ENCODE results near the gene SCUBE1. TPM values are rescaled to one million over a fixed set of nuclear protein-coding genes. Genes with fewer than 3 reads are reported as not detected.

SCUBE1 gene
- total RNA-seq, 1 donor from 2014 or later, result 25.9 TPM

- peaks cover 23% of the 10 kb centered on the region for H3K4me1 Mint-ChIP-seq
Observed at GRCh38 chr22:43317239-43317638, 25.9 kb downstream of the SCUBE1 start.

GRCh38 chr22:43315687-43316217, 27.4 kb downstream of the SCUBE1 start:
- Histone ChIP-seq H3F3A (ENCODE audit: low read depth) (no peaks in the 10 kb centered on the region), H3K4me2 (peak overlapping the region; percentile 56), H3K9me3 (ENCODE audit: low read depth) (no peaks in the 10 kb centered on the region), H3K36me3 (no peaks in the 10 kb centered on the region), H3K27me3 (no peaks in the 10 kb centered on the region), H2AFZ (replicated peaks) (no peak overlapping the region), H3K9ac (no peak overlapping the region), H3K4me1 (peaks cover 33% of the 10 kb centered on the region), H3K27ac (no peak overlapping the region), H3K4me3 (no peak overlapping the region), H3K79me2 (ENCODE audit: low read depth) (no peaks in the 10 kb centered on the region), H4K20me1 (ENCODE audit: low read depth) (peaks cover 35% of the 10 kb centered on the region)
- Mint-ChIP-seq H3K27me3 (ENCODE audit: insufficient read depth, low read depth) (peaks cover 4% of the 10 kb centered on the region), H3K27ac (no peak overlapping the region), H3K9me3 (no peaks in the 10 kb centered on the region), H3K4me3 (no peak overlapping the region), H3K36me3 (peaks cover 4% of the 10 kb centered on the region), H3K4me1 (peaks cover 23% of the 10 kb centered on the region)
- TF ChIP-seq CTCF (IDR thresholded peaks at IDR 0.05) (no peak), EZH2 (IDR thresholded peaks at IDR 0.05) (no peak), EZH2phosphoT487 (IDR thresholded peaks at IDR 0.05) (no peak)
- DNase-seq (ENCODE audit: low spot score), result peak; percentile 33

More at GRCh38 chr22:43317239-43317638, 25.9 kb downstream of the SCUBE1 start:
- Histone ChIP-seq H3K4me2 (no peak overlapping the region), H3K36me3 (no peaks in the 10 kb centered on the region), H2AFZ (replicated peaks) (no peak overlapping the region), H3K27me3 (no peaks in the 10 kb centered on the region), H4K20me1 (ENCODE audit: low read depth) (peaks cover 41% of the 10 kb centered on the region), H3K4me3 (no peak overlapping the region), H3K9ac (no peak overlapping the region), H3K27ac (no peak overlapping the region), H3K9me3 (ENCODE audit: low read depth) (no peaks in the 10 kb centered on the region), H3K4me1 (peaks cover 34% of the 10 kb centered on the region), H3F3A (ENCODE audit: low read depth) (no peaks in the 10 kb centered on the region), H3K79me2 (ENCODE audit: low read depth) (no peaks in the 10 kb centered on the region)
- Mint-ChIP-seq H3K27me3 (ENCODE audit: insufficient read depth, low read depth) (no peaks in the 10 kb centered on the region), H3K36me3 (peaks cover 4% of the 10 kb centered on the region), H3K27ac (no peak overlapping the region), H3K9me3 (no peaks in the 10 kb centered on the region), H3K4me3 (no peak overlapping the region)
- TF ChIP-seq EZH2 (IDR thresholded peaks at IDR 0.05) (no peak), EZH2phosphoT487 (IDR thresholded peaks at IDR 0.05) (no peak), CTCF (IDR thresholded peaks at IDR 0.05) (no peak)
- no peak for DNase-seq (ENCODE audit: low spot score)

GRCh38 chr22:43314611-43315010, 28.6 kb downstream of the SCUBE1 start:
- peaks cover 25% of the 10 kb centered on the region for H3K4me1 ChIP-seq
- H3K79me2 ChIP-seq (ENCODE audit: low read depth), result no peaks in the 10 kb centered on the region
- H3K4me3 ChIP-seq, result no peak overlapping the region
- peaks cover 35% of the 10 kb centered on the region for H4K20me1 ChIP-seq (ENCODE audit: low read depth)
- no peak overlapping the region for H3K27ac Mint-ChIP-seq
- no peaks in the 10 kb centered on the region for H3K9me3 Mint-ChIP-seq
- H2AFZ ChIP-seq (replicated peaks), result no peak overlapping the region
- no peak overlapping the region for H3K4me2 ChIP-seq
- no peak for DNase-seq (ENCODE audit: low spot score)
- TF ChIP-seq CTCF (IDR thresholded peaks at IDR 0.05) (no peak), EZH2phosphoT487 (IDR thresholded peaks at IDR 0.05) (no peak), EZH2 (IDR thresholded peaks at IDR 0.05) (no peak)
- no peaks in the 10 kb centered on the region for H3K27me3 ChIP-seq
- H3K9me3 ChIP-seq (ENCODE audit: low read depth), result no peaks in the 10 kb centered on the region
- H3K4me1 Mint-ChIP-seq, result peaks cover 27% of the 10 kb centered on the region
- no peaks in the 10 kb centered on the region for H3K36me3 ChIP-seq
- peaks cover 4% of the 10 kb centered on the region for H3K27me3 Mint-ChIP-seq (ENCODE audit: insufficient read depth, low read depth)
- H3K4me3 Mint-ChIP-seq, result no peak overlapping the region
- no peaks in the 10 kb centered on the region for H3F3A ChIP-seq (ENCODE audit: low read depth)
- peaks cover 4% of the 10 kb centered on the region for H3K36me3 Mint-ChIP-seq
- H3K27ac ChIP-seq, result no peak overlapping the region
- H3K9ac ChIP-seq, result no peak overlapping the region
